ENCODE measurements around the gene FBXO22. TPM values are rescaled to one million over a fixed set of nuclear protein-coding genes. Genes with fewer than 3 reads are reported as not detected.

Gene FBXO22
- total RNA-seq, 6 experiments from 2014 or later: 17.3 to 26.6 (median 20.0) TPM

DNA sequence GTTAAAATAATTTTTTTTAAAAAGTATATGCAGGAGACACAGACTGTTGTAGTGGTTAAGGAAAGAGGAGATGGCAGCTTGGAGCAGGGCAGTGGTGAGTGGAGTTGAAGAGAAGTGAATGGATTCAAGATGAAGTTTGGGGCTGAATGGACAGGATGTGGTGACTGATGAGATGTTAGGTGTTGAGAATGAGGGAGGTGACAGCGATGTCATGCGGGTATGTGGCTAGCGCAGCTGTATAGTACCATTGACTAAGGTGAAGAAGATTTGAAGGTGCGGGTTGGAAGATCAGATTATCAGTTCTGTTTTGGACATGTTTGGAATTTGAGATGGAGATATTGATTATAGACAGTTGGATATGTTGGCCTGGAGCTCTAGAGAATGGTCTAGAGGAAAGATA is 20.1 kb downstream of the FBXO22 start:
- DNase-seq (no peak), ATAC-seq (no peak)
- peaks cover 0 to 9% (median 4%) of the 10 kb centered on the region in 4 donors for H3K4me1 ChIP-seq
- intact Hi-C loops (cut with DNase I): no loop called here
- 84% methylated on average over 4 of the region's 4 CpGs for WGBS (ENCODE audit: insufficient coverage, low coverage, low lambda C conversion rate, missing lambda C conversion rate)
- no peak overlapping the region for H3K27ac ChIP-seq
- H3K36me3 ChIP-seq: peaks cover 0 to 3% (median 0%) of the 10 kb centered on the region in 4 donors
- no peak overlapping the region for H3K4me3 ChIP-seq
- H3K9me3 ChIP-seq: no peaks in the 10 kb centered on the region
- H3K27me3 ChIP-seq: no peaks in the 10 kb centered on the region
- TF ChIP-seq, protein P1, sequence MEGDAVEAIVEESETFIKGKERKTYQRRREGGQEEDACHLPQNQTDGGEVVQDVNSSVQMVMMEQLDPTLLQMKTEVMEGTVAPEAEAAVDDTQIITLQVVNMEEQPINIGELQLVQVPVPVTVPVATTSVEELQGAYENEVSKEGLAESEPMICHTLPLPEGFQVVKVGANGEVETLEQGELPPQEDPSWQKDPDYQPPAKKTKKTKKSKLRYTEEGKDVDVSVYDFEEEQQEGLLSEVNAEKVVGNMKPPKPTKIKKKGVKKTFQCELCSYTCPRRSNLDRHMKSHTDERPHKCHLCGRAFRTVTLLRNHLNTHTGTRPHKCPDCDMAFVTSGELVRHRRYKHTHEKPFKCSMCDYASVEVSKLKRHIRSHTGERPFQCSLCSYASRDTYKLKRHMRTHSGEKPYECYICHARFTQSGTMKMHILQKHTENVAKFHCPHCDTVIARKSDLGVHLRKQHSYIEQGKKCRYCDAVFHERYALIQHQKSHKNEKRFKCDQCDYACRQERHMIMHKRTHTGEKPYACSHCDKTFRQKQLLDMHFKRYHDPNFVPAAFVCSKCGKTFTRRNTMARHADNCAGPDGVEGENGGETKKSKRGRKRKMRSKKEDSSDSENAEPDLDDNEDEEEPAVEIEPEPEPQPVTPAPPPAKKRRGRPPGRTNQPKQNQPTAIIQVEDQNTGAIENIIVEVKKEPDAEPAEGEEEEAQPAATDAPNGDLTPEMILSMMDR (IDR thresholded peaks at IDR 0.05): no peak
- TF ChIP-seq POLR2A (IDR thresholded peaks at IDR 0.05): no peak

DNA sequence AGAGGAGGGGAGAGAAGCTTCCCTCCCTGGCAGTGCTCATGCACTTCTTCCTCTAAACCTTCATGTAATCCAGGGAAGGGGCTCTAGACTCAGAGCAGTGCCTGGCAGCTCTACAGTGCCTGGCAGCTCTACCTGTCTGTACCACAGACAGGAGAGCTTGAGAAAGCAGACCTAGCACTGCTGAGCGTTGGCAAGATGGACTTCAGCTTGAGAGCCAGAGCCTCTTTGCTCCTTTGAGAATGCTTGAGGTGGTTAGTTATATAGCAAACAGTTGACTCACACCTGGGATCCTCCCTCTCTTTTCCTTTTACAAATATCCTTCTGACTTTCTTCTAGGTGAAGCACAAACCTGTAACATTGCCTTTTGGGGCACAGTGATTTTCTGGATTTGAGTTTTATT is 20.9 kb downstream of the FBXO22 start:
- no CpG with 5 or more reads among the region's 1 CpG for WGBS (ENCODE audit: insufficient coverage, low coverage, low lambda C conversion rate, missing lambda C conversion rate)
- no peak overlapping the region for H3K4me3 ChIP-seq
- no peak for ATAC-seq
- peaks cover 0 to 9% (median 3%) of the 10 kb centered on the region in 4 donors for H3K4me1 ChIP-seq
- no peaks in the 10 kb centered on the region for H3K27me3 ChIP-seq
- TF ChIP-seq, protein P1 (IDR thresholded peaks at IDR 0.05): no peak
- no peak for TF ChIP-seq POLR2A (IDR thresholded peaks at IDR 0.05)
- peaks cover 0 to 3% (median 0%) of the 10 kb centered on the region in 4 donors for H3K36me3 ChIP-seq
- intact Hi-C loops (cut with DNase I): no loop called here
- no peaks in the 10 kb centered on the region for H3K9me3 ChIP-seq
- no peak for DNase-seq
- H3K27ac ChIP-seq: no peak overlapping the region

DNA sequence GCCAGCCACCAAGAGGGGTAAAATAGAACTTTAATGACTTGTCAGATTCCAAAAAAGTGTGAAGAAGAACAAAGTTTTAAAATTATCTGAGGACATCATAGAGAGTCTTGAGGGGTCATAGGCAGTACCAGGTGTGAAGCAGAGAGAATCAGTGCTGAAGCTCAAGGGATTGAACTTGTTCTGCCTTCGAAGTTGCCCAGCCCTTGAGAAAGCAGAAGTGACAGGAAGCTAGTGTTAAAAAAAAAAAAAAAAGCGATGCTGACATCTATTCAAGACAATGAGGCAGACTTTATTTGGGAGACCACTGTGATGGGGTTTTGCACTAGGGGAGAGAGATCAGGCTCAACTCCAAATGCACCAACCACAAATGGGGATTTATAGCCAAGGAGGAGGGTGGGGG is 21.8 kb downstream of the FBXO22 start:
- H3K9me3 ChIP-seq: no peaks in the 10 kb centered on the region
- no peak overlapping the region for H3K4me3 ChIP-seq
- H3K36me3 ChIP-seq: peaks cover 0 to 9% (median 0%) of the 10 kb centered on the region in 4 donors
- ATAC-seq (no peak), DNase-seq (no peak)
- no peak overlapping the region for H3K27ac ChIP-seq
- WGBS (ENCODE audit: insufficient coverage, low coverage, low lambda C conversion rate, missing lambda C conversion rate): 56% methylated on average over 2 of the region's 2 CpGs
- TF ChIP-seq, protein P1 (IDR thresholded peaks at IDR 0.05): no peak
- TF ChIP-seq POLR2A (IDR thresholded peaks at IDR 0.05): no peak
- H3K4me1 ChIP-seq: peaks cover 0 to 9% (median 0%) of the 10 kb centered on the region in 4 donors
- intact Hi-C loops (cut with DNase I): no loop called here
- H3K27me3 ChIP-seq: no peaks in the 10 kb centered on the region

DNA sequence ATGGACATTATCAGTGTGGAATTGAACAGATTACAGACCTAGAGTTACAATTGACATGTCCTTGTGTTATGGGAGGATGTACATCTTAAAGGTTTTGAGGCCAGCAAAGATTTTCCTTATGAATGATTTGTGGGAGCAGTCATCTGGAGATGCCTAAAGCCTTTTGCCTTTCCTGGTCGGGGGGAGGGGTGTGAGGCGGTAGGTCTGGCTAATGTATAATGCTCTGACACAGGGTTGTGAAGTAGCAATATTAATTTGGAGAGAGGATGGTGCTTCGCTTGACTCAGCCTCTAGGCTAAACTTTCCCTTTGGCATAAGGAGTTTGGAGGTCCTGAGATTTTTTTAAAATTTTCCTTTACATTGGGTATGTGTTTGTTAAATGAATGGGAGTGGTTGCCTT is 23.3 kb downstream of the FBXO22 start:
- Histone ChIP-seq H3K36me3 (peaks cover 0 to 16% (median 0%) of the 10 kb centered on the region in 4 donors), H3K4me3 (no peak overlapping the region), H3K27me3 (no peaks in the 10 kb centered on the region), H3K9me3 (no peaks in the 10 kb centered on the region), H3K4me1 (peaks cover 0 to 6% (median 0%) of the 10 kb centered on the region in 4 donors), H3K27ac (no peak overlapping the region)
- no peak for DNase-seq
- intact Hi-C loops (cut with DNase I): no loop called here
- WGBS (ENCODE audit: insufficient coverage, low coverage, low lambda C conversion rate, missing lambda C conversion rate): 93% methylated on average over 3 of the region's 3 CpGs
- no peak for ATAC-seq
- TF ChIP-seq, protein P1 (IDR thresholded peaks at IDR 0.05): no peak
- no peak for TF ChIP-seq POLR2A (IDR thresholded peaks at IDR 0.05)

DNA sequence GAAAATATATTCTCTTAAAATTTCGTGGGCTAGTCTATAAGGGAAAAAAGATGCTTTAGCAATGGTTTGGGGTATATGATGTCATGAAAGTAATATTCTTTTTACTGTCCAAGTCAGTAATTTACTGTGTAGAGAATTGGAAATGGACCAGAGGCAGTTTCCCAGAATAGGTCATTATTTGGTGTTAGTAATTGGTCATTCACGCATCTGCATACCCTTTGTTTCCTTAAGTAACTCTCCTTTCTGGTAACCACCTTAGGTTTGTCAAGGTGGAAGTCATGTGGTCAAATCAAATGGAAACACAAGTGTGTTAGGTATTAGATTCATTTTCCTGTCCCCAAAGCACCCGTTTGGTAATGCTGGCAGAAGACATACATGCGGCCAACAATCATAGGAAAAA is 23.9 kb downstream of the FBXO22 start:
- Histone ChIP-seq H3K4me1 (no peaks in the 10 kb centered on the region), H3K4me3 (no peak overlapping the region), H3K9me3 (no peaks in the 10 kb centered on the region), H3K36me3 (peaks cover 0 to 19% (median 0%) of the 10 kb centered on the region in 4 donors), H3K27me3 (no peaks in the 10 kb centered on the region), H3K27ac (no peak overlapping the region)
- ATAC-seq: no peak
- no peak for DNase-seq
- TF ChIP-seq POLR2A (IDR thresholded peaks at IDR 0.05): no peak
- TF ChIP-seq, protein P1 (IDR thresholded peaks at IDR 0.05): no peak
- intact Hi-C loops (cut with DNase I): no loop called here
- WGBS (ENCODE audit: insufficient coverage, low coverage, low lambda C conversion rate, missing lambda C conversion rate): 80% methylated on average over 4 of the region's 4 CpGs
